ENCODE results near the gene MSX2.
A peak's percentile ranks its signal among the peaks of the same experiment; 100 is the strongest.

Gene MSX2

DNA sequence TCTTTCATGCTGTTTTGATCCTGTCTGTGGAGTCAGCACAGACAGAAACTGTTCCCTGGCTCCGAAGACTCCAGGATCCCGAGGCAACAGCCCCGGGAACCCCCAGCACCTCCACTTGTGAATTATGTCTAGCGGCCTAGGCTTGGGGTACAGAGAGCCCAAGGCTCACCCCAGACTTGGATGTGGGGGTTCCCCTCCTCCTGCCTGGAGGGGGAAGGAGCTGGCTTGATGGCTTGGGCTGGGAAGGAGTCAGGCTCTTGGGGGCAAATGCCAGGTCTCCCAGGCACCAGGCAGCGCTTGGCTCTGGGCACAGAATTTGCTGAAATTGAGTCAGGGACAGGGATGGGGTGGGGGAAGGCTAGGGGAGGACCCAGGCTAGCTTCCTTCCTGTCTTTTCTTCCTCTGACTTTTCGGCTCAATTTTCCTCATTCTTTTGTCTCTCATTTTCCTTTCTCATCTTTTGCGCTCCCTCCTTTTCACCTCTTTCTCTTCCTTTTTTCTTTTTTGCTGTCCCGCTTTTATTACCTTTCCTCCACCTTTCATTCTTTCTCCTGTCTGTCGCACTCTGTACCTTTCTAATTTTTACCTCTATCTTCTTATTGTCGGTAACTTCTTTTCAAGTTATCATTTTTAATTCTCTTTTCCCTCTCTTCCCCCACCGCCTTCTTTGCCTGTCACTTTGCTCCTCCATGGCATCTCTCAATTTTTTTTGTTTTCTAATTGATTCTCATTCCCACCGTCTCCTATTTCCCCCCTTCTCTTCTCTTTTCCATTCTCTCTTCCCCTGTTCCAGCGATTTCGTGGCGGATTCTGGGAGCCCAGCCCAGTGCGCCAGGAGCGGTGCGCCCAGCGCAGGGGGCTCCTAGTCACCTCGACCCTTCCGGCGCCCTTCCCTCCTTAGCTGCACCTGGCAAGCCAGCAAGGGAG lies 10.5 kb downstream of the MSX2 start:
- H3K4me3 ChIP-seq: peak overlapping the region; percentile 34
- no peak overlapping the region for H3K27ac ChIP-seq
- TF ChIP-seq, protein P1, sequence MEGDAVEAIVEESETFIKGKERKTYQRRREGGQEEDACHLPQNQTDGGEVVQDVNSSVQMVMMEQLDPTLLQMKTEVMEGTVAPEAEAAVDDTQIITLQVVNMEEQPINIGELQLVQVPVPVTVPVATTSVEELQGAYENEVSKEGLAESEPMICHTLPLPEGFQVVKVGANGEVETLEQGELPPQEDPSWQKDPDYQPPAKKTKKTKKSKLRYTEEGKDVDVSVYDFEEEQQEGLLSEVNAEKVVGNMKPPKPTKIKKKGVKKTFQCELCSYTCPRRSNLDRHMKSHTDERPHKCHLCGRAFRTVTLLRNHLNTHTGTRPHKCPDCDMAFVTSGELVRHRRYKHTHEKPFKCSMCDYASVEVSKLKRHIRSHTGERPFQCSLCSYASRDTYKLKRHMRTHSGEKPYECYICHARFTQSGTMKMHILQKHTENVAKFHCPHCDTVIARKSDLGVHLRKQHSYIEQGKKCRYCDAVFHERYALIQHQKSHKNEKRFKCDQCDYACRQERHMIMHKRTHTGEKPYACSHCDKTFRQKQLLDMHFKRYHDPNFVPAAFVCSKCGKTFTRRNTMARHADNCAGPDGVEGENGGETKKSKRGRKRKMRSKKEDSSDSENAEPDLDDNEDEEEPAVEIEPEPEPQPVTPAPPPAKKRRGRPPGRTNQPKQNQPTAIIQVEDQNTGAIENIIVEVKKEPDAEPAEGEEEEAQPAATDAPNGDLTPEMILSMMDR (IDR thresholded peaks at IDR 0.05): no peak
- no peak for DNase-seq (ENCODE audit: low spot score)

DNA sequence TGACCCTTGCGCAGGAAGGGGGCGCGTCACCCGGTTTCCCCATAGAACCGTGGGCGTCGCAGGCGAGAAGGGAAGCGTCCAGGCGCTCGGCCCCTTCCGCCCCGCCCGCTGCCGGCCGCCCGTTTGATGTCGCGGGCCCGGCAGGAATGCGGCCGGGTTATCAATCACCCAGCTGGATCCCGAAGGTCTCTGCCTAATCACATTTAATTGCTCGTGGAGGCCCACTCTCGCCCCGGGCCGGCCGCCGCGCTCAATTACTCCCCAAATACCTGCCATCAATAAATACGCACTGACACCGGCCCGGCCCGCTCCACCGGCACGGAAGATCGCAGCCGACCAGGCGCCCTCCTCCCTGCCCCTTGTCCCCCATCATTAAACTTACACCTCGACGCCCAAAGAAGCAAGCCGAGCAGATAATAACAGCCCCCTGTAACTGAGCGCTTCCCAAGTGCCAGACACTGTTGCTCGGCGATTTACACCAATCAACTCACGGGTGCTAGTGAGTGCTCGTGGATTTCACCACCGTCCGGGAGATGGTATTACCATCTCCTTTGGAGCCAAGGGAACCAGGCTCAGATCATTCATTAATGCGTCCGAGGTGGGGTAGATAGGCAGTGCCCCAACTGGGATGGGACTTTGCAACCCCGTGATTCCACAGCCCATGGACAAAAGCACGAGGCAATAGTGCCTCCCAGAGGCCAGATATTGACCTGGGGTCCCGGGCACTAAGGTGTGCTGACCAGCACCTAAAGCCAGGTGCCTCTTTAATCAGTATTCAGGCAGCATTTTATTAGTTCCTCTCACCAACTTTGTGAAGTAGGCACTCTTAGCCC lies 11.3 kb downstream of the MSX2 start:
- H3K4me3 ChIP-seq: peak overlapping the region; percentile 34
- DNase-seq (ENCODE audit: low spot score): no peak

DNA sequence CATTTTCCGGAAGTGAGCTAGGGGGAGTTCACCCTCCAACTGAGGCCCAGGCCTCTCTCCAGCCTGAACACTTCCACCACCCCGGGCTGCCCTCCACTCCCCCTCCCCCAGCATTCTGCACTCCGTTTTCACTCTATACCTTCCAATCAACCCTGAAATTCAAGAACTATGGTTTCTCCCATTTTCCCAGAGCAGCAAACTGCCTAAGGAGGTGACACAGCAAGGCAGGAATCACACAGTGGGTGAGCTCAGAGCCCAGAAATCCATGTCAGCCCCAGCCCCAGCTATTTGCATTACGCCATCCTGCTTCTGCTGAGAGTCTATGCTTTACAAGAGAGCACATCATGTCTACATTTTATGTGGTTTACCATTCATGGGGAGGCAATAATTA lies 11.9 kb downstream of the MSX2 start:
- H3K4me3 ChIP-seq: no peak overlapping the region
- TF ChIP-seq, protein P1 (IDR thresholded peaks at IDR 0.05): no peak
- no peak for DNase-seq (ENCODE audit: low spot score)
- no peak overlapping the region for H3K27ac ChIP-seq

More for the DNA sequence above, 11.3 kb downstream of the MSX2 start:
- TF ChIP-seq, protein P1 (IDR thresholded peaks at IDR 0.05): no peak
- no peak overlapping the region for H3K27ac ChIP-seq

DNA sequence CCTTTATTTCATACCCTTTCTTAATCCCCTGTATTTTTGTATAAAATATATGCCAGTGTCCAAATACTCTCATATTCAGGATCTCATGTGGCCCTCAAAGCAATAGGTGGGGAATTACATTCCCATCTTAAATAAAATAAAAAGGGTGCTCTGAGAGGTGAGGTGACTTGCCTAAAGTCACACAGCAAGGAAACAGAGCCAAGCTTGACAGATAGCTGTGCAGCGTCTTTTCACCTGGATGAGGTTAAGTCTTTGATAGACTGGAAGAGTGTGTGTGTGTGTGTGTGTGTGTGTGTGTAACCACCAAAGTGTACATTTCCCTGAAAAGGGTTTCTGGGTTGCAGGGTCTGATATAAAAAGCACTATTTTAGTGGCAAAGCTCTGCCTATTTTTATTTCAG lies 12.4 kb downstream of the MSX2 start:
- TF ChIP-seq, protein P1 (IDR thresholded peaks at IDR 0.05): no peak
- H3K4me3 ChIP-seq: no peak overlapping the region
- H3K27ac ChIP-seq: no peak overlapping the region
- no peak for DNase-seq (ENCODE audit: low spot score)

DNA sequence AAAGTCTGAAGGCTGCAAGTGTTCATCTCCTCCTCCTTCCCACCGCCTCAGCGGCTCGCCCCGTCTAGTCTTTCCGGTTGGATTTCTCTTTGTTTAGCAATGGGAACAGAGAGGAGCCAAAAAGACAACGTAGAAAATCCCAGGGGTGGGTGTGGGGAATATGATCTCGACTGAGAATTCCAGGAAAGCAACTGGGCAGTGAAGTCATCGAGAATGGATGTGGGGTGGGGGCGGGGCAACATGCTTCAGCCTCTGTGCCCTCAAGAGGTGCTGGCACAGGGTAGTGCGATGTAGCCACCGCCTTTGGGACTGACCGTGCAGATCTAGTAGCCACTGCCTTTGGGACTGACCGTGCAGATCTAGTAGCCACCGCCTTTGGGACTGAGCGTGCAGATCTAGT lies 12.9 kb downstream of the MSX2 start:
- Histone ChIP-seq H3K27ac (no peak overlapping the region), H3K4me3 (no peak overlapping the region)
- TF ChIP-seq, protein P1 (IDR thresholded peaks at IDR 0.05): no peak
- DNase-seq (ENCODE audit: low spot score): no peak

DNA sequence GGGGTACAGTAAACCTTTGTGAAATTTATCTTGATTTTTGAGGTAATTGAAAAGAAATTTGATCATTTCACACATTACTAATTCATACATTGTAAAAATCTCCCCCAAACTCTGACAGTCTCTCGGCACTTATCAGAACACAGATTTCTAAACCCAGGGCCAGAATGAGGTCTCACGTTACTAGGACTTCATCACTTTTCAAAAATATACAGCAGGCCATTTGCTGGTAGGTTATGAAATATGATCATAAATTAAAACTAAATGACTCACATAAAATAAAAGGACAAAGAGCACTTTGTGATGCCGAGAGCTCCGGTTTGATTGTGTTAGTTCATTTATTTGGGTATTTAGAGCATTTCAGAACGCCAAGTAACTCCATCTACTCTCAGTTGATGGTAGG lies 17.0 kb downstream of the MSX2 start:
- Histone ChIP-seq H3K4me3 (no peak overlapping the region), H3K27ac (no peak overlapping the region)
- TF ChIP-seq, protein P1 (IDR thresholded peaks at IDR 0.05): no peak
- no peak for DNase-seq (ENCODE audit: low spot score)

Measured in coronary artery (tissue), 2 donors.